Neural progenitor cell (in vitro differentiated cells): ENCODE measurements around the gene MATK. TPM values are rescaled to one million over a fixed set of nuclear protein-coding genes. Genes with fewer than 3 reads are reported as not detected.
A peak's percentile ranks its signal among the peaks of the same experiment; 100 is the strongest.

Experiments used
- DNase-seq: peaks from one replicate; pipeline ENCODE4 v3.0.0-alpha.2; 2016; ENCODE audit warnings: low spot score
- H2AFZ ChIP-seq: fragments of 200-600 bp; sonication (generic); replicated peaks from 2 replicates; pipeline ENCODE4 v1.6.1; 2016; ENCODE audit warnings: antibody characterized with exemption
- H3F3A ChIP-seq: fragments of 200-600 bp; sonication (generic); 2 replicates; pipeline ENCODE4 v1.6.1; 2016; ENCODE audit warnings: antibody characterized with exemption, low read depth
- H3K27ac ChIP-seq: fragments of 200-600 bp; sonication (generic); 2 replicates; pipeline ENCODE4 v1.5.1; 2016; ENCODE audit warnings: mild to moderate bottlenecking
- H3K27me3 ChIP-seq: fragments of 200-600 bp; sonication (generic); 2 replicates; pipeline ENCODE4 v1.6.1; 2016; ENCODE audit warnings: mild to moderate bottlenecking, moderate library complexity
- H3K36me3 ChIP-seq: fragments of 200-600 bp; sonication (generic); 2 replicates; pipeline ENCODE4 v1.5.1; 2016
- H3K4me1 ChIP-seq: fragments of 200-600 bp; sonication (generic); 2 replicates; pipeline ENCODE4 v1.6.1; 2016; ENCODE audit warnings: mixed run types
- H3K4me2 ChIP-seq: fragments of 200-600 bp; sonication (generic); 2 replicates; pipeline ENCODE4 v1.6.1; 2016
- H3K4me3 ChIP-seq: fragments of 200-600 bp; sonication (generic); 2 replicates; pipeline ENCODE4 v1.5.1; 2016
- H3K79me2 ChIP-seq: fragments of 200-600 bp; sonication (generic); 2 replicates; pipeline ENCODE4 v1.6.1; 2016; ENCODE audit warnings: low read depth
- H3K9ac ChIP-seq: fragments of 200-600 bp; sonication (generic); 2 replicates; pipeline ENCODE4 v1.6.1; 2016
- H3K9me3 ChIP-seq: fragments of 200-600 bp; sonication (generic); 2 replicates; pipeline ENCODE4 v1.5.1; 2016; ENCODE audit warnings: low read depth
- H4K20me1 ChIP-seq: fragments of 200-600 bp; sonication (generic); 2 replicates; pipeline ENCODE4 v1.6.1; 2016; ENCODE audit warnings: low read depth
- H3K27ac Mint-ChIP-seq: 3 replicates; pipeline ENCODE4 v1.8.0; 2021; ENCODE audit warnings: mixed read lengths
- H3K27me3 Mint-ChIP-seq: 2 replicates; pipeline ENCODE4 v1.8.0; 2022; ENCODE audit warnings: low read depth, mild to moderate bottlenecking, inconsistent platforms, moderate library complexity, mixed read lengths; ENCODE audit not compliant: insufficient read depth
- H3K36me3 Mint-ChIP-seq: 3 replicates; pipeline ENCODE4 v1.8.0; 2021; ENCODE audit warnings: mixed read lengths
- H3K4me1 Mint-ChIP-seq: 3 replicates; pipeline ENCODE4 v1.8.0; 2021; ENCODE audit warnings: mixed read lengths
- H3K4me3 Mint-ChIP-seq: 3 replicates; pipeline ENCODE4 v1.8.0; 2021; ENCODE audit warnings: mild to moderate bottlenecking, moderate library complexity, mixed read lengths
- H3K9me3 Mint-ChIP-seq: 3 replicates; pipeline ENCODE4 v1.8.0; 2020; ENCODE audit warnings: mixed read lengths
- EZH2 ChIP-seq: fragments of 200-600 bp; sonication (generic); IDR thresholded peaks from 2 replicates; pipeline ENCODE4 v1.6.1; 2017; ENCODE audit warnings: antibody characterized with exemption, mild to moderate bottlenecking, moderate library complexity
- EZH2phosphoT487 ChIP-seq: fragments of 200-600 bp; sonication (generic); IDR thresholded peaks from 2 replicates; pipeline ENCODE4 v1.6.1; 2017; ENCODE audit warnings: antibody characterized with exemption
- total RNA-seq: library from RNA; depleted of rRNA; stranded (reverse); fragments of >200 nt; gene quantifications from 2 replicates; pipeline ENCODE4 v1.2.3, GENCODE V29; 2015; ENCODE audit warnings: low replicate concordance
- TF ChIP-seq, protein P1 (sequence below): fragments of 200-600 bp; sonication (generic); IDR thresholded peaks from 2 replicates; pipeline ENCODE4 v1.5.1; 2017; ENCODE audit warnings: antibody characterized with exemption, mild to moderate bottlenecking

MATK gene
- total RNA-seq, 1 donor from 2014 or later: 2.4 TPM

DNA sequence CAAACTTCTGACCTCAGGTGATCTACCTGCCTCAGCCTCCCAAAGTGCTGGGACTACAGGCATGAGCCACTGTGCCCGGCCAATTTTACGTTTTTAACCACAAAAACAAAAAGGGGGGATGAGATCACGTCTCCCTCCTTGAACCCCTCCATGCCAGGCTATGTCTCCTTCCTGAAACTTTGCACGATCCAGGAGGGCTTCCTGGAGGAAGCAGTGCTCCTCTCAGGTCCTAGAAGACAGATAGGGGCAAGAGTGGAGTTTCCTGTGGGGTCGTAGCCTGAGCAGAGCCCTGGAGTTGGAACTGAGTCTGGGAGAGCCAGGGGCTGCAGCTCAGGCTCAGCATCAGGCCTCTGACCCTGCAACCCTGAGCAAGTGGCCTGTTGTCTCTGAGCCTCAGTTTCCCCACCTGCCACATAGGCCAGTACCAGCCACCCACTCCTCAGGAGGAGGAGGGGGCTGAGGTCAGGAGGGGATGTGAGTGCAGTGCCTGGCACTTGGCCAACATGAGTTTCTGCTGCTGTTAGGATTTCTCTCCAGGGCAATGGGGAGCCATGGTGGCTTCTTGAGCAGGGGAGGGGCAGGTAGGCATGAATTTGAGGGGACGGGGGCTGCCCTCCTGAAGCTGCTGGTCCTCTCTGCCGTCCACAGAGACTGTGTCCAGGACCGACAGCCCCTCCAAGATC, 40.7 kb downstream of the MATK start:
- H3K4me1 ChIP-seq: no peaks in the 10 kb centered on the region
- Mint-ChIP-seq H3K27ac (no peak overlapping the region), H3K27me3 (peaks cover 2% of the 10 kb centered on the region), H3K4me3 (no peak overlapping the region), H3K9me3 (no peaks in the 10 kb centered on the region), H3K36me3 (no peaks in the 10 kb centered on the region), H3K4me1 (no peaks in the 10 kb centered on the region)
- H2AFZ ChIP-seq: no peak overlapping the region
- H3K27ac ChIP-seq: no peak overlapping the region
- TF ChIP-seq, protein P1, sequence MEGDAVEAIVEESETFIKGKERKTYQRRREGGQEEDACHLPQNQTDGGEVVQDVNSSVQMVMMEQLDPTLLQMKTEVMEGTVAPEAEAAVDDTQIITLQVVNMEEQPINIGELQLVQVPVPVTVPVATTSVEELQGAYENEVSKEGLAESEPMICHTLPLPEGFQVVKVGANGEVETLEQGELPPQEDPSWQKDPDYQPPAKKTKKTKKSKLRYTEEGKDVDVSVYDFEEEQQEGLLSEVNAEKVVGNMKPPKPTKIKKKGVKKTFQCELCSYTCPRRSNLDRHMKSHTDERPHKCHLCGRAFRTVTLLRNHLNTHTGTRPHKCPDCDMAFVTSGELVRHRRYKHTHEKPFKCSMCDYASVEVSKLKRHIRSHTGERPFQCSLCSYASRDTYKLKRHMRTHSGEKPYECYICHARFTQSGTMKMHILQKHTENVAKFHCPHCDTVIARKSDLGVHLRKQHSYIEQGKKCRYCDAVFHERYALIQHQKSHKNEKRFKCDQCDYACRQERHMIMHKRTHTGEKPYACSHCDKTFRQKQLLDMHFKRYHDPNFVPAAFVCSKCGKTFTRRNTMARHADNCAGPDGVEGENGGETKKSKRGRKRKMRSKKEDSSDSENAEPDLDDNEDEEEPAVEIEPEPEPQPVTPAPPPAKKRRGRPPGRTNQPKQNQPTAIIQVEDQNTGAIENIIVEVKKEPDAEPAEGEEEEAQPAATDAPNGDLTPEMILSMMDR: no peak
- no peak for TF ChIP-seq EZH2phosphoT487
- no peak for TF ChIP-seq EZH2
- no peaks in the 10 kb centered on the region for H4K20me1 ChIP-seq
- H3K36me3 ChIP-seq: no peaks in the 10 kb centered on the region
- no peak overlapping the region for H3K4me3 ChIP-seq
- DNase-seq: no peak
- no peaks in the 10 kb centered on the region for H3K27me3 ChIP-seq
- no peak overlapping the region for H3K9ac ChIP-seq
- H3K79me2 ChIP-seq: no peaks in the 10 kb centered on the region
- no peak overlapping the region for H3K4me2 ChIP-seq
- no peaks in the 10 kb centered on the region for H3K9me3 ChIP-seq
- no peaks in the 10 kb centered on the region for H3F3A ChIP-seq

DNA sequence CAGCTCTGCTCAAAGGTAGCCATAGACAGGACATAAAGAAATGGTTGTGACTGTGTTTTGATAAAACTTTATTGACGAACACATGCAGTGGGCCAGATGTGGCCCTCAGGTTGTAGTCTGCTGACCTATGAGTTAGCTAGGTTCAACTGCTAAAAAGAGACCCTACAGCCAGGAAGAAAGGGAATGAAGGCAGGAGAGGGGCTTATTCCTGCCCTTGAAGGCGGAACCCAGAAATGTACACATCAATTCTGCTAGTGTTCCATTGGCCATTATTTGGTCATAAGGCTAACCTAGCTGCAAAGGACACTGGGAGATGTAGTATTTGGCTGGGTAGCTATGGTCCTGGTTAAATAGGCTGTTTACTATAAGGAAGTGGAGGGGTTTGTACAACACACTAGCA, 42.7 kb downstream of the MATK start:
- Mint-ChIP-seq H3K4me3 (peak overlapping the region; percentile 59), H3K27ac (peak overlapping the region; percentile 53), H3K27me3 (peaks cover 2% of the 10 kb centered on the region), H3K9me3 (no peaks in the 10 kb centered on the region), H3K36me3 (no peaks in the 10 kb centered on the region), H3K4me1 (no peaks in the 10 kb centered on the region)
- DNase-seq: no peak
- TF ChIP-seq EZH2 (no peak), EZH2phosphoT487 (no peak)
- TF ChIP-seq, protein P1: no peak
- H3F3A ChIP-seq: no peaks in the 10 kb centered on the region
- no peaks in the 10 kb centered on the region for H3K36me3 ChIP-seq
- H3K9me3 ChIP-seq: no peaks in the 10 kb centered on the region
- no peaks in the 10 kb centered on the region for H3K79me2 ChIP-seq
- H3K9ac ChIP-seq: no peak overlapping the region
- H4K20me1 ChIP-seq: no peaks in the 10 kb centered on the region
- no peak overlapping the region for H3K27ac ChIP-seq
- no peaks in the 10 kb centered on the region for H3K27me3 ChIP-seq
- H3K4me2 ChIP-seq: no peak overlapping the region
- no peak overlapping the region for H3K4me3 ChIP-seq
- H2AFZ ChIP-seq: no peak overlapping the region
- no peaks in the 10 kb centered on the region for H3K4me1 ChIP-seq

DNA sequence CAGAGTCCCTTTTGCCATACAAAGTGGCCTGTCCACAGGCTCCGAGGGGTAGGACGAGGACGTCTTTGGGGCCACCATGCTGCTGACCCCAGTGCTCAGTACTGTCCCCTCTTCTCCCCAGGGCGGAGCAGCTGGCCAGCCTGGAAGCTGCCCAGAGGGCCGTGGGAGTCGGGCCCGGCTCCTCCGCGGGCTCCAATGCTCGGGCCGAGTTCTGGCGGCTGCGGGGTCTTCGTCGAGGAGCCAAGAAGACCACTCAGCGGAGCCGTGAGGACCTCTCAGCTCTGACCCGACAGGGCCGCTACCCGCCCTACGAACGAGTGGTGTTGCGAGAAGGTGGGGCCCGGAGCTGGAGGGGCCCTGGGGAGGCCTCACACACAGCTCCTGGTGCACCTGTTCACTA, 45.8 kb downstream of the MATK start:
- no peak for TF ChIP-seq EZH2
- TF ChIP-seq, protein P1: no peak
- TF ChIP-seq EZH2phosphoT487: no peak
- Mint-ChIP-seq H3K4me1 (no peaks in the 10 kb centered on the region), H3K4me3 (no peak overlapping the region)

More for the DNA sequence above, 45.8 kb downstream of the MATK start:
- Histone ChIP-seq H3K4me1 (no peaks in the 10 kb centered on the region), H3F3A (no peaks in the 10 kb centered on the region), H3K4me2 (no peak overlapping the region), H3K4me3 (no peak overlapping the region), H3K9me3 (no peaks in the 10 kb centered on the region), H4K20me1 (no peaks in the 10 kb centered on the region), H3K79me2 (no peaks in the 10 kb centered on the region), H3K27ac (no peak overlapping the region), H3K36me3 (no peaks in the 10 kb centered on the region), H2AFZ (no peak overlapping the region), H3K27me3 (no peaks in the 10 kb centered on the region), H3K9ac (no peak overlapping the region)
- Mint-ChIP-seq H3K27me3 (peaks cover 4% of the 10 kb centered on the region), H3K9me3 (no peaks in the 10 kb centered on the region), H3K27ac (no peak overlapping the region), H3K36me3 (no peaks in the 10 kb centered on the region)
- no peak for DNase-seq
